GM23338 (cell line): ENCODE measurements around the gene MBOAT1. TPM values are rescaled to one million over a fixed set of nuclear protein-coding genes. Genes with fewer than 3 reads are reported as not detected.

ENCODE experiments used
- ATAC-seq: fragments of 200-7000 bp; cut with Tn5 transposase; 3 replicates; pipeline ENCODE4 v1.9.1; 2020
- DNase-seq: peaks from one replicate; pipeline ENCODE4 v3.0.0-alpha.2; 2015; ENCODE audit warnings: low spot score
- H2AFZ ChIP-seq: fragments of 200-600 bp; sonication (generic); 2 replicates; pipeline ENCODE4 v1.8.0; 2016; ENCODE audit warnings: antibody characterized with exemption, mild to moderate bottlenecking, moderate library complexity
- H3F3A ChIP-seq: fragments of 200-600 bp; sonication (generic); replicated peaks from 2 replicates; pipeline ENCODE4 v1.8.0; 2017; ENCODE audit warnings: antibody characterized with exemption, mixed run types, low read depth
- H3K27ac ChIP-seq: fragments of 200-600 bp; sonication (generic); 2 replicates; pipeline ENCODE4 v1.6.1; 2016; ENCODE audit warnings: low read depth
- H3K27me3 ChIP-seq: fragments of 200-600 bp; sonication (generic); 2 replicates; pipeline ENCODE4 v1.8.0; 2016; ENCODE audit warnings: mild to moderate bottlenecking, mixed run types, moderate library complexity; ENCODE audit not compliant: insufficient read depth
- H3K36me3 ChIP-seq: fragments of 200-600 bp; sonication (generic); 2 replicates; pipeline ENCODE4 v1.8.0; 2016; ENCODE audit warnings: mild to moderate bottlenecking; ENCODE audit not compliant: insufficient read depth
- H3K4me1 ChIP-seq: fragments of 200-600 bp; sonication (generic); 2 replicates; pipeline ENCODE4 v1.8.0; 2016; ENCODE audit warnings: mild to moderate bottlenecking, moderate library complexity; ENCODE audit not compliant: insufficient read depth
- H3K4me2 ChIP-seq: fragments of 200-600 bp; sonication (generic); 2 replicates; pipeline ENCODE4 v1.7.1; 2017; ENCODE audit warnings: mixed run types
- H3K4me3 ChIP-seq: fragments of 200-600 bp; sonication (generic); 2 replicates; pipeline ENCODE4 v1.6.1; 2016; ENCODE audit warnings: mixed run types
- H3K79me2 ChIP-seq: fragments of 200-600 bp; sonication (generic); replicated peaks from 2 replicates; pipeline ENCODE4 v1.8.0; 2017; ENCODE audit warnings: mild to moderate bottlenecking; ENCODE audit not compliant: insufficient read depth
- H3K9me2 ChIP-seq: fragments of 200-600 bp; sonication (generic); 2 replicates; pipeline ENCODE4 v1.8.0; 2017; ENCODE audit not compliant: insufficient read depth
- H4K20me1 ChIP-seq: fragments of 200-600 bp; sonication (generic); replicated peaks from 2 replicates; pipeline ENCODE4 v1.8.0; 2017; ENCODE audit warnings: mild to moderate bottlenecking; ENCODE audit not compliant: insufficient read depth
- H3K27ac Mint-ChIP-seq: 2 replicates; pipeline ENCODE4 v1.8.0; 2020; ENCODE audit warnings: inconsistent platforms, mild to moderate bottlenecking, moderate library complexity, mixed read lengths
- H3K27me3 Mint-ChIP-seq: 3 replicates; pipeline ENCODE4 v1.8.0; 2022; ENCODE audit warnings: low read depth, mild to moderate bottlenecking, moderate library complexity, mixed read lengths, inconsistent platforms; ENCODE audit not compliant: insufficient read depth, poor library complexity
- H3K36me3 Mint-ChIP-seq: 3 replicates; pipeline ENCODE4 v1.8.0; 2021; ENCODE audit warnings: low read depth, mild to moderate bottlenecking, inconsistent platforms, moderate library complexity, mixed read lengths
- H3K4me1 Mint-ChIP-seq: 3 replicates; pipeline ENCODE4 v1.8.0; 2020; ENCODE audit warnings: mild to moderate bottlenecking, inconsistent platforms, mixed read lengths
- H3K4me3 Mint-ChIP-seq: 3 replicates; pipeline ENCODE4 v1.8.0; 2021; ENCODE audit warnings: moderate library complexity, mild to moderate bottlenecking, inconsistent platforms, mixed read lengths
- H3K9me3 Mint-ChIP-seq: 3 replicates; pipeline ENCODE4 v1.8.0; 2020; ENCODE audit warnings: moderate library complexity, mild to moderate bottlenecking, inconsistent platforms, mixed read lengths
- EZH2 ChIP-seq: fragments of 200-600 bp; sonication (generic); IDR thresholded peaks from one replicate; pipeline ENCODE4 v1.8.0; 2017; ENCODE audit warnings: antibody characterized with exemption, mild to moderate bottlenecking, low read depth; ENCODE audit not compliant: unreplicated experiment
- EZH2phosphoT487 ChIP-seq: fragments of 200-600 bp; sonication (generic); IDR thresholded peaks from one replicate; pipeline ENCODE4 v1.8.1; 2018; ENCODE audit warnings: antibody characterized with exemption; ENCODE audit not compliant: unreplicated experiment
- POLR2AphosphoS5 ChIP-seq: IDR thresholded peaks from 2 replicates; pipeline ENCODE4 v1.6.1; 2016; ENCODE audit warnings: antibody characterized with exemption, low read depth
- STAT1 ChIP-seq: IDR thresholded peaks from one replicate; pipeline ENCODE4 v1.6.1; 2016; ENCODE audit warnings: antibody characterized with exemption; ENCODE audit not compliant: unreplicated experiment
- ZNF114 ChIP-seq: fragments of 250-450 bp; sonication (Bioruptor Pico); IDR thresholded peaks from 2 replicates; pipeline ENCODE4 v1.5.0; 2020; ENCODE audit warnings: mild to moderate bottlenecking, moderate library complexity
- ZNF331 ChIP-seq: fragments of 250-450 bp; sonication (Bioruptor Pico); IDR thresholded peaks from 2 replicates; pipeline ENCODE4 v1.5.0; 2020; ENCODE audit warnings: low read depth, mild to moderate bottlenecking, moderate library complexity
- polyA plus RNA-seq: library from polyadenylated mRNA; unstranded; fragments of >200 nt; fragmentation: Nextera tagmentation; extraction: Ambion mirVana; gene quantifications from 2 replicates; pipeline ENCODE4 v1.2.1, GENCODE V29; 2016
- total RNA-seq: library from RNA; depleted of rRNA; stranded (reverse); fragments of >200 nt; shearing (Covaris generic); gene quantifications from 2 replicates; pipeline ENCODE4 v1.2.3, GENCODE V29; 2014
- TF ChIP-seq, protein P1 (sequence below): fragments of 250-450 bp; sonication (Bioruptor Pico); IDR thresholded peaks from 2 replicates; pipeline ENCODE4 v1.5.0; 2020; ENCODE audit warnings: mild to moderate bottlenecking, moderate library complexity
- TF ChIP-seq, protein P2 (sequence below): IDR thresholded peaks from one replicate; pipeline ENCODE4 v1.6.1; 2018; ENCODE audit warnings: antibody characterized with exemption; ENCODE audit not compliant: unreplicated experiment
- TF ChIP-seq, protein P3 (sequence below): IDR thresholded peaks from 2 replicates; pipeline ENCODE4 v1.6.1; 2016; ENCODE audit warnings: antibody characterized with exemption

Gene MBOAT1
- total and polyA plus RNA-seq, 2 experiments from 2014 or later: 3.8 to 18.6 TPM

DNA sequence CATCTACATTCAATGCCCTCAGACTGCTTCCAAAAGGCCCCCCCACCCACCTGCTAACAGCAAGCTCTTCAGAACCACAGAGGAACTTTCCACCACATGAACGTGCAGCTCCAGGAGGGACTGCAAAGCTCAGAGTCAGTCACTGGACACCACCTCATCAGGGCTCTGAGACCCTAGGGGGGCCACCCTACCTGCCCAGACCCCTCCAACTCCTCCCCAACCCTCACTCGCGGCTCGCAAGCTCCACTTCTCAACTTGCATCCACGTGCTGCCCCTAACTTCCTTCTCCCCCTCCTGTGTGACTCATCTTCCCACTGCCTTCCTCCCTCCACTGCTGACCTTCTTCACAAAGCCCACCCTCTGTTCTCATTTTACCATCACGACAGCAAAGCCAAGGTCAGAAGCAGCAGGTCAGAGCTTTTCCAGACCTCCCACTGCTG lies 6.5 kb downstream of the MBOAT1 start:
- Histone ChIP-seq H3K79me2 (peaks cover 77% of the 10 kb centered on the region), H3K9me2 (no peaks in the 10 kb centered on the region), H2AFZ (no peak overlapping the region), H4K20me1 (no peaks in the 10 kb centered on the region), H3K4me2 (no peak overlapping the region), H3K4me3 (no peak overlapping the region), H3F3A (no peaks in the 10 kb centered on the region), H3K4me1 (peaks cover 33% of the 10 kb centered on the region), H3K27ac (no peak overlapping the region), H3K36me3 (no peaks in the 10 kb centered on the region), H3K27me3 (no peaks in the 10 kb centered on the region)
- H3K4me3 Mint-ChIP-seq: no peak overlapping the region
- peaks cover 2% of the 10 kb centered on the region for H3K27me3 Mint-ChIP-seq
- no peaks in the 10 kb centered on the region; the same call in 2 of the 3 replicates for H3K36me3 Mint-ChIP-seq
- TF ChIP-seq, protein P1, sequence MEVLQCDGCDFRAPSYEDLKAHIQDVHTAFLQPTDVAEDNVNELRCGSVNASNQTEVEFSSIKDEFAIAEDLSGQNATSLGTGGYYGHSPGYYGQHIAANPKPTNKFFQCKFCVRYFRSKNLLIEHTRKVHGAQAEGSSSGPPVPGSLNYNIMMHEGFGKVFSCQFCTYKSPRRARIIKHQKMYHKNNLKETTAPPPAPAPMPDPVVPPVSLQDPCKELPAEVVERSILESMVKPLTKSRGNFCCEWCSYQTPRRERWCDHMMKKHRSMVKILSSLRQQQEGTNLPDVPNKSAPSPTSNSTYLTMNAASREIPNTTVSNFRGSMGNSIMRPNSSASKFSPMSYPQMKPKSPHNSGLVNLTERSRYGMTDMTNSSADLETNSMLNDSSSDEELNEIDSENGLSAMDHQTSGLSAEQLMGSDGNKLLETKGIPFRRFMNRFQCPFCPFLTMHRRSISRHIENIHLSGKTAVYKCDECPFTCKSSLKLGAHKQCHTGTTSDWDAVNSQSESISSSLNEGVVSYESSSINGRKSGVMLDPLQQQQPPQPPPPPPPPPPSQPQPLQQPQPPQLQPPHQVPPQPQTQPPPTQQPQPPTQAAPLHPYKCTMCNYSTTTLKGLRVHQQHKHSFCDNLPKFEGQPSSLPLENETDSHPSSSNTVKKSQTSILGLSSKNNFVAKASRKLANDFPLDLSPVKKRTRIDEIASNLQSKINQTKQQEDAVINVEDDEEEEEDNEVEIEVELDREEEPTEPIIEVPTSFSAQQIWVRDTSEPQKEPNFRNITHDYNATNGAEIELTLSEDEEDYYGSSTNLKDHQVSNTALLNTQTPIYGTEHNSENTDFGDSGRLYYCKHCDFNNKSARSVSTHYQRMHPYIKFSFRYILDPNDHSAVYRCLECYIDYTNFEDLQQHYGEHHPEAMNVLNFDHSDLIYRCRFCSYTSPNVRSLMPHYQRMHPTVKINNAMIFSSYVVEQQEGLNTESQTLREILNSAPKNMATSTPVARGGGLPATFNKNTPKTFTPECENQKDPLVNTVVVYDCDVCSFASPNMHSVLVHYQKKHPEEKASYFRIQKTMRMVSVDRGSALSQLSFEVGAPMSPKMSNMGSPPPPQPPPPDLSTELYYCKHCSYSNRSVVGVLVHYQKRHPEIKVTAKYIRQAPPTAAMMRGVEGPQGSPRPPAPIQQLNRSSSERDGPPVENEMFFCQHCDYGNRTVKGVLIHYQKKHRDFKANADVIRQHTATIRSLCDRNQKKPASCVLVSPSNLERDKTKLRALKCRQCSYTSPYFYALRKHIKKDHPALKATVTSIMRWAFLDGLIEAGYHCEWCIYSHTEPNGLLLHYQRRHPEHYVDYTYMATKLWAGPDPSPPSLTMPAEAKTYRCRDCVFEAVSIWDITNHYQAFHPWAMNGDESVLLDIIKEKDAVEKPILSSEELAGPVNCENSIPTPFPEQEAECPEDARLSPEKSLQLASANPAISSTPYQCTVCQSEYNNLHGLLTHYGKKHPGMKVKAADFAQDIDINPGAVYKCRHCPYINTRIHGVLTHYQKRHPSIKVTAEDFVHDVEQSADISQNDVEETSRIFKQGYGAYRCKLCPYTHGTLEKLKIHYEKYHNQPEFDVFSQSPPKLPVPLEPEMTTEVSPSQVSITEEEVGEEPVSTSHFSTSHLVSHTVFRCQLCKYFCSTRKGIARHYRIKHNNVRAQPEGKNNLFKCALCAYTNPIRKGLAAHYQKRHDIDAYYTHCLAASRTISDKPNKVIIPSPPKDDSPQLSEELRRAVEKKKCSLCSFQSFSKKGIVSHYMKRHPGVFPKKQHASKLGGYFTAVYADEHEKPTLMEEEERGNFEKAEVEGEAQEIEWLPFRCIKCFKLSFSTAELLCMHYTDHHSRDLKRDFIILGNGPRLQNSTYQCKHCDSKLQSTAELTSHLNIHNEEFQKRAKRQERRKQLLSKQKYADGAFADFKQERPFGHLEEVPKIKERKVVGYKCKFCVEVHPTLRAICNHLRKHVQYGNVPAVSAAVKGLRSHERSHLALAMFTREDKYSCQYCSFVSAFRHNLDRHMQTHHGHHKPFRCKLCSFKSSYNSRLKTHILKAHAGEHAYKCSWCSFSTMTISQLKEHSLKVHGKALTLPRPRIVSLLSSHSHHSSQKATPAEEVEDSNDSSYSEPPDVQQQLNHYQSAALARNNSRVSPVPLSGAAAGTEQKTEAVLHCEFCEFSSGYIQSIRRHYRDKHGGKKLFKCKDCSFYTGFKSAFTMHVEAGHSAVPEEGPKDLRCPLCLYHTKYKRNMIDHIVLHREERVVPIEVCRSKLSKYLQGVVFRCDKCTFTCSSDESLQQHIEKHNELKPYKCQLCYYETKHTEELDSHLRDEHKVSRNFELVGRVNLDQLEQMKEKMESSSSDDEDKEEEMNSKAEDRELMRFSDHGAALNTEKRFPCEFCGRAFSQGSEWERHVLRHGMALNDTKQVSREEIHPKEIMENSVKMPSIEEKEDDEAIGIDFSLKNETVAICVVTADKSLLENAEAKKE (CRISPR knock-in tag): no peak
- no peak for DNase-seq
- no peak overlapping the region; the same call in 1 of the 2 replicates for H3K27ac Mint-ChIP-seq
- H3K4me1 Mint-ChIP-seq: peaks cover 38% of the 10 kb centered on the region
- no peaks in the 10 kb centered on the region for H3K9me3 Mint-ChIP-seq
- ATAC-seq: no peak

DNA sequence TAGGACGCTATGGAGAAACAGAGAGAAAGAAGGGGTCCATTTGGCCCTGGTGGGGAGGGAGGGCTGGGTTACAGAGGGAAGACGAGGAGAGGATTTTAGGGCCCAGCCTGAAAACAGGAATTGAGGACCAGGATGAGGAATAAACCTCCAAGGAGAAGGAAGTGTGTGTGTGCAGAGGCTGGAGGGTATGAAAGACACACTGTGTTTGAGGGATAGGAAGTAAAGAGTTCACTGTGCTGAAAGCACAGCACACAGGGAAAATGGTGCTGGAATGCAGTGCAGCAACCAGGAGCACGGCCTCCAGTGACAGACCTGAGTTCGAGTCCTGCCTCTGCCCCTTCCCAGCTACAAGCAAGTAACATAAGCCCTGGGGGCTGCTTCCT lies 7.8 kb downstream of the MBOAT1 start:
- Histone ChIP-seq H2AFZ (no peak overlapping the region), H3K9me2 (no peaks in the 10 kb centered on the region; the same call in 1 of the 2 replicates), H4K20me1 (no peaks in the 10 kb centered on the region), H3F3A (no peaks in the 10 kb centered on the region), H3K79me2 (peaks cover 76% of the 10 kb centered on the region), H3K4me3 (no peak overlapping the region), H3K27ac (peak overlapping the region; percentile 85), H3K4me1 (peaks cover 25% of the 10 kb centered on the region), H3K4me2 (no peak overlapping the region), H3K36me3 (no peaks in the 10 kb centered on the region), H3K27me3 (no peaks in the 10 kb centered on the region)
- Mint-ChIP-seq H3K27me3 (peaks cover 2% of the 10 kb centered on the region), H3K4me1 (peaks cover 29% of the 10 kb centered on the region), H3K27ac (no peak overlapping the region), H3K4me3 (no peak overlapping the region), H3K9me3 (no peaks in the 10 kb centered on the region), H3K36me3 (no peaks in the 10 kb centered on the region; the same call in 2 of the 3 replicates)
- DNase-seq (no peak), ATAC-seq (no peak)
- TF ChIP-seq POLR2AphosphoS5 (no peak), EZH2 (no peak), EZH2phosphoT487 (no peak), ZNF114 (CRISPR knock-in tag) (no peak), STAT1 (no peak), ZNF331 (no peak)
- TF ChIP-seq, protein P2, sequence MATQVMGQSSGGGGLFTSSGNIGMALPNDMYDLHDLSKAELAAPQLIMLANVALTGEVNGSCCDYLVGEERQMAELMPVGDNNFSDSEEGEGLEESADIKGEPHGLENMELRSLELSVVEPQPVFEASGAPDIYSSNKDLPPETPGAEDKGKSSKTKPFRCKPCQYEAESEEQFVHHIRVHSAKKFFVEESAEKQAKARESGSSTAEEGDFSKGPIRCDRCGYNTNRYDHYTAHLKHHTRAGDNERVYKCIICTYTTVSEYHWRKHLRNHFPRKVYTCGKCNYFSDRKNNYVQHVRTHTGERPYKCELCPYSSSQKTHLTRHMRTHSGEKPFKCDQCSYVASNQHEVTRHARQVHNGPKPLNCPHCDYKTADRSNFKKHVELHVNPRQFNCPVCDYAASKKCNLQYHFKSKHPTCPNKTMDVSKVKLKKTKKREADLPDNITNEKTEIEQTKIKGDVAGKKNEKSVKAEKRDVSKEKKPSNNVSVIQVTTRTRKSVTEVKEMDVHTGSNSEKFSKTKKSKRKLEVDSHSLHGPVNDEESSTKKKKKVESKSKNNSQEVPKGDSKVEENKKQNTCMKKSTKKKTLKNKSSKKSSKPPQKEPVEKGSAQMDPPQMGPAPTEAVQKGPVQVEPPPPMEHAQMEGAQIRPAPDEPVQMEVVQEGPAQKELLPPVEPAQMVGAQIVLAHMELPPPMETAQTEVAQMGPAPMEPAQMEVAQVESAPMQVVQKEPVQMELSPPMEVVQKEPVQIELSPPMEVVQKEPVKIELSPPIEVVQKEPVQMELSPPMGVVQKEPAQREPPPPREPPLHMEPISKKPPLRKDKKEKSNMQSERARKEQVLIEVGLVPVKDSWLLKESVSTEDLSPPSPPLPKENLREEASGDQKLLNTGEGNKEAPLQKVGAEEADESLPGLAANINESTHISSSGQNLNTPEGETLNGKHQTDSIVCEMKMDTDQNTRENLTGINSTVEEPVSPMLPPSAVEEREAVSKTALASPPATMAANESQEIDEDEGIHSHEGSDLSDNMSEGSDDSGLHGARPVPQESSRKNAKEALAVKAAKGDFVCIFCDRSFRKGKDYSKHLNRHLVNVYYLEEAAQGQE: no peak
- TF ChIP-seq, protein P3, sequence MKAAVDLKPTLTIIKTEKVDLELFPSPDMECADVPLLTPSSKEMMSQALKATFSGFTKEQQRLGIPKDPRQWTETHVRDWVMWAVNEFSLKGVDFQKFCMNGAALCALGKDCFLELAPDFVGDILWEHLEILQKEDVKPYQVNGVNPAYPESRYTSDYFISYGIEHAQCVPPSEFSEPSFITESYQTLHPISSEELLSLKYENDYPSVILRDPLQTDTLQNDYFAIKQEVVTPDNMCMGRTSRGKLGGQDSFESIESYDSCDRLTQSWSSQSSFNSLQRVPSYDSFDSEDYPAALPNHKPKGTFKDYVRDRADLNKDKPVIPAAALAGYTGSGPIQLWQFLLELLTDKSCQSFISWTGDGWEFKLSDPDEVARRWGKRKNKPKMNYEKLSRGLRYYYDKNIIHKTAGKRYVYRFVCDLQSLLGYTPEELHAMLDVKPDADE: no peak
